GF-D8 (cell line): Measurements from ENCODE around the gene MIB1.

ENCODE experiments used
- DNase-seq: peaks from one replicate; lab custom pipeline; 2025; lab: John Stamatoyannopoulos, UW

Gene MIB1

GRCh38 chr18:21815101-21815500 is 74.5 kb downstream of the MIB1 start:
- no peak for DNase-seq

GRCh38 chr18:21820033-21820810 is 79.6 kb downstream of the MIB1 start:
- peak; percentile 8 for DNase-seq

GRCh38 chr18:21820811-21821143 is 80.2 kb downstream of the MIB1 start:
- no peak for DNase-seq

- DNase-seq = no peak
Measured at GRCh38 chr18:21823848-21824247, 83.3 kb downstream of the MIB1 start.

GRCh38 chr18:21826196-21826595 is 85.6 kb downstream of the MIB1 start:
- DNase-seq = no peak

GRCh38 chr18:21826641-21827302 is 86.2 kb downstream of the MIB1 start:
- DNase-seq = no peak

- DNase-seq = no peak
Measured at GRCh38 chr18:21830532-21830931, 89.9 kb downstream of the MIB1 start.

GRCh38 chr18:21831413-21831831 is 90.8 kb downstream of the MIB1 start:
- no peak for DNase-seq

GRCh38 chr18:21833604-21834298 is 93.2 kb downstream of the MIB1 start:
- DNase-seq = no peak

GRCh38 chr18:21834299-21834660 is 93.7 kb downstream of the MIB1 start:
- no peak for DNase-seq

GRCh38 chr18:21841570-21841969 is 101.0 kb downstream of the MIB1 start:
- no peak for DNase-seq

- DNase-seq = no peak
Measured at GRCh38 chr18:21843341-21843740, 102.7 kb downstream of the MIB1 start.

- no peak for DNase-seq
Measured at GRCh38 chr18:21851327-21851961, 110.9 kb downstream of the MIB1 start.

- DNase-seq = no peak
Measured at GRCh38 chr18:21853016-21853415, 112.4 kb downstream of the MIB1 start.

GRCh38 chr18:21853775-21854552 is 113.4 kb downstream of the MIB1 start:
- DNase-seq = no peak

- DNase-seq = no peak
Measured at GRCh38 chr18:21855432-21855831, 114.8 kb downstream of the MIB1 start.

GRCh38 chr18:21857871-21858270 is 117.3 kb downstream of the MIB1 start:
- DNase-seq = no peak

- no peak for DNase-seq
Measured at GRCh38 chr18:21858544-21858943, 118.0 kb downstream of the MIB1 start.

GRCh38 chr18:21864386-21864785 is 123.8 kb downstream of the MIB1 start:
- DNase-seq = no peak

GRCh38 chr18:21865043-21865442 is 124.5 kb downstream of the MIB1 start:
- DNase-seq = no peak

- DNase-seq = no peak
Measured at GRCh38 chr18:21868770-21869169, 128.2 kb downstream of the MIB1 start.

GRCh38 chr18:21889570-21889969 is 149.0 kb downstream of the MIB1 start:
- DNase-seq = no peak
